GM19397 (cell line): Measurements from ENCODE around the gene LRRC15.

Experiments used
- ATAC-seq: cut with Tn5 transposase; IDR thresholded peaks from one replicate; pipeline ENCODE4 v1.9.1; 2021; ENCODE audit warnings: mild to moderate bottlenecking, moderate library complexity; ENCODE audit not compliant: unreplicated experiment

LRRC15 gene

GRCh38 chr3:194386066-194386465, 16.5 kb upstream of the LRRC15 start:
- ATAC-seq, result no peak

- no peak for ATAC-seq
These were observed 15.0 kb upstream of the LRRC15 start for GRCh38 chr3:194384569-194385001.

GRCh38 chr3:194384156-194384555, 14.6 kb upstream of the LRRC15 start:
- no peak for ATAC-seq

GRCh38 chr3:194383276-194383940, 13.9 kb upstream of the LRRC15 start:
- ATAC-seq, result no peak

GRCh38 chr3:194382892-194383223, 13.3 kb upstream of the LRRC15 start:
- no peak for ATAC-seq

GRCh38 chr3:194382196-194382891, 12.8 kb upstream of the LRRC15 start:
- ATAC-seq, result no peak

GRCh38 chr3:194381460-194381875, 11.9 kb upstream of the LRRC15 start:
- no peak for ATAC-seq

- ATAC-seq, result no peak
These were observed 10.8 kb upstream of the LRRC15 start for GRCh38 chr3:194380326-194380725.

- no peak for ATAC-seq
These were observed 10.1 kb upstream of the LRRC15 start for GRCh38 chr3:194379651-194380050.

GRCh38 chr3:194379231-194379630, 9.7 kb upstream of the LRRC15 start:
- ATAC-seq, result no peak

- ATAC-seq, result no peak
These were observed 8.2 kb upstream of the LRRC15 start for GRCh38 chr3:194377708-194378107.

- ATAC-seq, result no peak
These were observed 6.7 kb upstream of the LRRC15 start for GRCh38 chr3:194376241-194376560.

- no peak for ATAC-seq
These were observed 6.1 kb upstream of the LRRC15 start for GRCh38 chr3:194375473-194376240.

- ATAC-seq, result no peak
These were observed 5.4 kb upstream of the LRRC15 start for GRCh38 chr3:194374935-194375334.

- no peak for ATAC-seq
These were observed 4.4 kb upstream of the LRRC15 start for GRCh38 chr3:194373899-194374298.

- no peak for ATAC-seq
These were observed 3.5 kb upstream of the LRRC15 start for GRCh38 chr3:194373028-194373427.

- no peak for ATAC-seq
These were observed 1.2 kb upstream of the LRRC15 start for GRCh38 chr3:194370753-194371152.

- no peak for ATAC-seq
These were observed 625 bp downstream of the LRRC15 start for GRCh38 chr3:194368918-194369317.

GRCh38 chr3:194367992-194368841, 1.3 kb downstream of the LRRC15 start:
- ATAC-seq, result no peak

GRCh38 chr3:194365978-194366490, 3.5 kb downstream of the LRRC15 start:
- no peak for ATAC-seq

GRCh38 chr3:194365526-194365925, 4.0 kb downstream of the LRRC15 start:
- ATAC-seq, result no peak
